Measurements from ENCODE around the gene PRIMA1. TPM values are rescaled to one million over a fixed set of nuclear protein-coding genes. Genes with fewer than 3 reads are reported as not detected.
A peak's percentile ranks its signal among the peaks of the same experiment; 100 is the strongest.

The PRIMA1 gene
- total RNA-seq, 1 experiment from 2014 or later = 0.24 TPM

- no peak for DNase-seq (ENCODE audit: low read depth)
Measured at GRCh38 chr14:93712838-93713724, 75.2 kb downstream of the PRIMA1 start.

- DNase-seq (ENCODE audit: low read depth) = no peak
Measured at GRCh38 chr14:93712079-93712837, 76.0 kb downstream of the PRIMA1 start.

GRCh38 chr14:93709249-93709648 is 79.0 kb downstream of the PRIMA1 start:
- no peak for DNase-seq (ENCODE audit: low read depth)

- DNase-seq (ENCODE audit: low read depth) = no peak
Measured at GRCh38 chr14:93708800-93709199, 79.5 kb downstream of the PRIMA1 start.

GRCh38 chr14:93708311-93708734 is 80.0 kb downstream of the PRIMA1 start:
- no peak for DNase-seq (ENCODE audit: low read depth)

GRCh38 chr14:93707475-93707874 is 80.8 kb downstream of the PRIMA1 start:
- no peak for DNase-seq (ENCODE audit: low read depth)

GRCh38 chr14:93706360-93706955 is 81.8 kb downstream of the PRIMA1 start:
- no peak for DNase-seq (ENCODE audit: low read depth)

- no peak for DNase-seq (ENCODE audit: low read depth)
Measured at GRCh38 chr14:93705513-93706156, 82.7 kb downstream of the PRIMA1 start.

GRCh38 chr14:93703941-93704340 is 84.3 kb downstream of the PRIMA1 start:
- DNase-seq (ENCODE audit: low read depth) = no peak

GRCh38 chr14:93702946-93703345 is 85.3 kb downstream of the PRIMA1 start:
- no peak for DNase-seq (ENCODE audit: low read depth)

GRCh38 chr14:93701562-93701961 is 86.7 kb downstream of the PRIMA1 start:
- no peak for DNase-seq (ENCODE audit: low read depth)

- no peak for DNase-seq (ENCODE audit: low read depth)
Measured at GRCh38 chr14:93700928-93701327, 87.4 kb downstream of the PRIMA1 start.

GRCh38 chr14:93693914-93694313 is 94.4 kb downstream of the PRIMA1 start:
- DNase-seq (ENCODE audit: low read depth) = no peak

GRCh38 chr14:93691042-93691780 is 97.1 kb downstream of the PRIMA1 start:
- no peak for DNase-seq (ENCODE audit: low read depth)

GRCh38 chr14:93690146-93690545 is 98.1 kb downstream of the PRIMA1 start:
- DNase-seq (ENCODE audit: low read depth) = no peak

GRCh38 chr14:93688820-93689219 is 99.5 kb downstream of the PRIMA1 start:
- DNase-seq (ENCODE audit: low read depth) = no peak

GRCh38 chr14:93688239-93688666 is 100.0 kb downstream of the PRIMA1 start:
- DNase-seq (ENCODE audit: low read depth) = no peak

- no peak for DNase-seq (ENCODE audit: low read depth)
Measured at GRCh38 chr14:93686268-93686667, 102.0 kb downstream of the PRIMA1 start.

- no peak for DNase-seq (ENCODE audit: low read depth)
Measured at GRCh38 chr14:93685121-93685895, 103.0 kb downstream of the PRIMA1 start.

- DNase-seq (ENCODE audit: low read depth) = peak; percentile 6
Measured at GRCh38 chr14:93683226-93683625, 105.1 kb downstream of the PRIMA1 start.
